Right lobe of liver (tissue), 4 donors: Measurements from ENCODE around the gene PRR5.

Source experiments
- CTCF ChIP-seq, 4 donors: fragments of 200-600 bp in 3 of 4; fragments of 450-650 bp in 1 of 4; IDR thresholded peaks; one replicate each; pipeline versions ENCODE4 v1.5.1 to v1.8.0; 2016 to 2022; ENCODE audit warnings: antibody characterized with exemption in 4 of 4, mild to moderate bottlenecking in 2 of 4
- POLR2A ChIP-seq: fragments of 450-650 bp; IDR thresholded peaks from one replicate; pipeline ENCODE4 v1.6.1; 2017; ENCODE audit warnings: antibody characterized with exemption, mild to moderate bottlenecking
- donor health status: DM: no; HTN: no; CAD: no.
- donor health status: DM: no; HTN: no; CAD: no.
- donor health status: DM: no; HTN: yes; CAD: no.

GRCh38 chr22:44738347-44738715, 36.3 kb downstream of the PRR5 start:
- TF ChIP-seq CTCF (IDR thresholded peaks at IDR 0.05) (no peak), POLR2A (no peak)
